Measurements from ENCODE around the gene SH3RF1. TPM values are rescaled to one million over a fixed set of nuclear protein-coding genes. Genes with fewer than 3 reads are reported as not detected.

SH3RF1 gene
- total RNA-seq, 2 donors from 2014 or later, result 66.1 to 76.6 TPM

- DNase-seq (no peak), ATAC-seq (no peak)
- intact Hi-C loops (cut with DNase I, micrococcal nuclease), result no loop called here
These were observed 224.7 kb downstream of the SH3RF1 start for GRCh38 chr4:169045862-169046584.

GRCh38 chr4:169044714-169045447, 225.9 kb downstream of the SH3RF1 start:
- ATAC-seq (no peak), DNase-seq (no peak)
- intact Hi-C loops (cut with DNase I, micrococcal nuclease), result no loop called here
